Body of pancreas (tissue), 4 donors: Measurements from ENCODE around the gene F8.

Experiments used
- CTCF ChIP-seq, 7 experiments: fragments of 450-650 bp in 4 of 7; fragments of 200-600 bp in 3 of 7; sonication (generic) in 3 of 7; IDR thresholded peaks; one replicate each; pipeline ENCODE4 v1.5.1; 2016 to 2019; ENCODE audit warnings: antibody characterized with exemption in 7 of 7
- POLR2A ChIP-seq, 3 donors: fragments of 450-650 bp; IDR thresholded peaks; one replicate each; pipeline ENCODE4 v1.6.1; 2016; ENCODE audit warnings: antibody characterized with exemption in 3 of 3, mild to moderate bottlenecking in 2 of 3

- no peak for TF ChIP-seq CTCF (IDR thresholded peaks at IDR 0.05)
- TF ChIP-seq POLR2A (IDR thresholded peaks at IDR 0.05), result no peak
Measured at GRCh38 chrX:154833746-154834274, 188.7 kb downstream of the F8 start.
